HL-60 (cell line): ENCODE data around the gene CACNG8.

Source experiments
- DNase-seq, 2 experiments: peaks; one replicate each; pipeline ENCODE4 v3.0.0-alpha.2; 2010 to 2020; ENCODE audit warnings: low read depth in 1 of 2, low spot score in 1 of 2
- H3K27ac ChIP-seq: fragments of 250-450 bp; sonication (Bioruptor Pico); replicated peaks from 2 replicates; pipeline ENCODE4 v1.5.1; 2020; ENCODE audit warnings: mild to moderate bottlenecking, moderate library complexity
- H3K27me3 ChIP-seq: fragments of 250-450 bp; sonication (Bioruptor Pico); 2 replicates; pipeline ENCODE4 v1.5.1; 2021; ENCODE audit warnings: mild to moderate bottlenecking, moderate library complexity; ENCODE audit not compliant: insufficient read depth, poor library complexity, severe bottlenecking
- H3K4me3 ChIP-seq: replicated peaks from 2 replicates; pipeline ENCODE4 v1.5.1; 2011; ENCODE audit warnings: mild to moderate bottlenecking, control low read depth, low read length; ENCODE audit not compliant: insufficient read depth
- CTCF ChIP-seq: IDR thresholded peaks from one replicate; pipeline ENCODE4 v1.5.1; 2011; ENCODE audit warnings: low read length, control low read depth, inconsistent platforms; ENCODE audit not compliant: insufficient read depth
- GABPA ChIP-seq: IDR thresholded peaks from 2 replicates; pipeline ENCODE4 v1.6.1; 2012; ENCODE audit warnings: low read depth
- POLR2AphosphoS5 ChIP-seq: IDR thresholded peaks from 2 replicates; pipeline ENCODE4 v1.6.1; 2012; ENCODE audit warnings: low read depth
- REST ChIP-seq: IDR thresholded peaks from 2 replicates; pipeline ENCODE4 v1.6.1; 2012; ENCODE audit warnings: low read depth; ENCODE audit not compliant: insufficient replicate concordance
- SPI1 ChIP-seq: IDR thresholded peaks from 2 replicates; pipeline ENCODE4 v1.6.1; 2012; ENCODE audit warnings: low read depth, mild to moderate bottlenecking, borderline replicate concordance

CACNG8 gene

GRCh38 chr19:53960187-53960586, 2.5 kb upstream of the CACNG8 start:
- Histone ChIP-seq H3K27me3 (peaks cover 50% of the 10 kb centered on the region), H3K27ac (no peak overlapping the region), H3K4me3 (no peak overlapping the region)
- DNase-seq, result no peak
- no peak for TF ChIP-seq POLR2AphosphoS5
- no peak for TF ChIP-seq REST
- no peak for TF ChIP-seq CTCF
- TF ChIP-seq SPI1, result no peak

- H3K27me3 ChIP-seq, result peaks cover 52% of the 10 kb centered on the region
- TF ChIP-seq POLR2AphosphoS5 (no peak), CTCF (no peak), GABPA (no peak), REST (no peak), SPI1 (no peak)
- H3K4me3 ChIP-seq, result no peak overlapping the region
Measured at GRCh38 chr19:53960886-53961285, 1.9 kb upstream of the CACNG8 start.

GRCh38 chr19:53961523-53962356, 997 bp upstream of the CACNG8 start:
- no peak overlapping the region for H3K4me3 ChIP-seq
- TF ChIP-seq CTCF, result no peak
- TF ChIP-seq REST, result no peak
- TF ChIP-seq SPI1, result no peak
- TF ChIP-seq POLR2AphosphoS5, result no peak
- no peak for TF ChIP-seq GABPA
- DNase-seq, result no peak
- no peak overlapping the region for H3K27ac ChIP-seq
- peaks cover 52% of the 10 kb centered on the region for H3K27me3 ChIP-seq

More at GRCh38 chr19:53960886-53961285, 1.9 kb upstream of the CACNG8 start:
- no peak overlapping the region for H3K27ac ChIP-seq
- no peak for DNase-seq
